Measurements from ENCODE around the gene SYNE1.
"Not testable (repeated sequence)": the region's sequence is repeated elsewhere in the genome, so short reads cannot be mapped to it uniquely, and the experiment has no call there.

SYNE1 gene

DNA sequence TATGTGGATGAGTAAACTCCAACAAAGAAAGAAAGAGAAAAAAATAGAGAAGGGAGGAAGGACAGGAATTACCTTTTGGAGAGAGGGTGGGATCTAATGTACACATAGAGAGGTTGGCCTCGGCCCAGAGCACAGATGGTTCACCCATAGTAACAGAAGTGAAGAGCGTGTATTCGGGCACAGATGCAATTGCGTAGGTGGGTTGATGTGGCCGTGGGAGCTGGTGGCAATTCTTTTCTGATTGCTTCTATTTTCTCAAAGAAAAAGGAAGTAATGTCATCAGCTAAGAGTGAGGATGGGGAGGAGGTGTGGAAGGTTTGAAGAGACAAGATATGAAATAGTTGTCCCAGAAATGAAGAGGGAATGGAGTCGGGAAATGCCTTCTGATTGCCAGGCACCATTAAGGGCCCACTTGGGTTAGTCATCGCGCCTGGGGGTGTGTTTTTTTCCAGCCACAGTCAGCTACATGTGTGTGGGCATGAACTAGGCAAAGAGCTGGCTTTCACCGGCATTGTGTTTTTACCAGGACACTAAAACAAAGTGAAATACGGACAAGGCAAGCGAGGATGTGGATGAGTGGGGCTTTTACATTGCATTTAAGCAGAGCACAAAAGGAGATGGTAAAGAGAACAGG is 158.7 kb downstream of the SYNE1 start:
- DNase-seq: no peak

DNA sequence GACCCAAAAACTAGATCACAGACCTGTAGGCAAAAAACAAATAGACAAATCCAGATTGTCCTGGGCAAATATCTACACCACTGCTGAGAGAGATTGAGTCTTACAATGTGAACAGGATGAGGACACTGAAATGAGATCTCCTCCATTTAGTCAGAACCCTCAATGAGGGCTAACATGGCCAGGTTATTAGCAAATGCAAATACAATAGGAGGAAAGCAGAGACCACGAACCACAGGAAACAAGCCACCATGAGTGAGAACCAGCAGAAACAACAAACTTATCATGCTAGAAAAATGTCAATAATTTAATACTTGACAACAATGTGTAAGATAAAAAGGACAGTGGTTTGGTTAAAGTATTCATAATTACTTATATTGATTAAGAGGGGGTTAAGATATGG is 162.8 kb downstream of the SYNE1 start:
- no peak for DNase-seq

DNA sequence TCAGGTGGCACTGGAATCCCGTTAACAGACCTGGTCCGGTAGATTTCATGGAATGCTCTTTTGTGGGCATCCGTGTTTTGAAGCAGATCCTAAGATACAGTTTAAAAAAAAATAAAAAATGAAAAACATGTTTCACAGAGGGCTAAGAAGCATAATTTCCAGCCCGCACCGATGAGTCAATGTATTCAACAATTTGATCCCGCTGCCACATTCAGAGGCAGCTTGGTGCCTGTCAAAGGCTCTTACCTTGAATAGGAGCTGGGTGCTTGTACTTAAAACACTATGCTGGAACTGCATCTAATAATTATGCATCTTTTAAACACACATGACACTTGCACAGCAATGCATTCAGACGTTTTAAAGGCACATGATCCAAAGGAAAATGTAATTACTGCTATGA is 164.8 kb downstream of the SYNE1 start:
- no peak for DNase-seq

DNA sequence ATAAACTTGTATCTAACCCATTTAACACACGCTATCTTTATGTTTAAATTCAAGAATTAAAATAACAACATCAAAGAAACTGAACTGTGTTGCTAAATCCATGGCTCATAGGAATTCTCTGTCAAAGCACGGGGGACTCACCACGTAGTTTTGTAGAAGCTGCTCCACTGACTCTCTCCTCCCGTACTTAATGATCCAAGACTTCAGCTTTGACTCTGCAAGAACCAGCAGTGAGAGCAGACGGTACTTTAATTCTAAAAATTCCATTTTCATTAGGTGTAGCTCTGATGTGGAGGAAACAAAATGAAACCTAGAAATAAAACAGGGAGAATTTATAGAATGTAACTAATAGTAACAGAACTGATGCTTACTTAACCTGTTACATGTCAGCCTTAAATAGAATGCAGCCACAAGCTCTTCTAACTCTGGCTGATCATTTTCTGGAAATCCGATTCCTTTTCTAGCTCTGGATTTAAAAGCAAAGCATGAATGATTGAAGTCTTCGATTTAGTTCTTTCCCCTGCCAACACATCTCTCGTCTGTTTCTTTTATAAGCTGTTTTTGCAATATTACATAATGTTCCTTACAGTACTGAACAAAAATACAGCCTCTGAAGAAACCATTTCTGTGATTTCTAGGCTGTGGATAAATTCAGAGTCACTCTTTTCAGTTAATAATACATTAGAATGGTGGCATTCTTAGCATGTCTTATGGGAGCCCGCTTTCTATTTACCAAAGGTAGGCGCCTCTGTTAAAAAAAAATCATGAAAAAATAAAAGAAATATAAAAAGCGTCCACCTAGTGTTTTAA is 165.5 kb downstream of the SYNE1 start:
- DNase-seq: no peak

DNA sequence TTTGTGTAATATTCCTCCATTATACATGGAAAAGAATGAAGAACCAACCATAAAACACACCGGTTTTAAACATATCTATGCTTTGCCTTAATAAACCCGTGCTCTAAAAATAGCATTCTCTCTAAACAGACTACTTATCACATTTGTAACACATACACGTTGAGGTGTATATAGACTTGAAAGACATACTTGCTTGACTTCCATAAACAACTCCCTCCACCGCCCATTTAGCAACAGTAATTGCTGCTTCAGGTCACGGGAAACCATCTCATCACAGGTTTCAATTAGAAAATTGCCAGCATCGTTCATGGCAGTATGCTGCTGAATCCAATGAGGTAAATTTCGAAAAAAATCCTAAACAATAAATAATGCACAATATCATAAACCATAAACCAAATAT is 174.0 kb downstream of the SYNE1 start:
- no peak for DNase-seq

DNA sequence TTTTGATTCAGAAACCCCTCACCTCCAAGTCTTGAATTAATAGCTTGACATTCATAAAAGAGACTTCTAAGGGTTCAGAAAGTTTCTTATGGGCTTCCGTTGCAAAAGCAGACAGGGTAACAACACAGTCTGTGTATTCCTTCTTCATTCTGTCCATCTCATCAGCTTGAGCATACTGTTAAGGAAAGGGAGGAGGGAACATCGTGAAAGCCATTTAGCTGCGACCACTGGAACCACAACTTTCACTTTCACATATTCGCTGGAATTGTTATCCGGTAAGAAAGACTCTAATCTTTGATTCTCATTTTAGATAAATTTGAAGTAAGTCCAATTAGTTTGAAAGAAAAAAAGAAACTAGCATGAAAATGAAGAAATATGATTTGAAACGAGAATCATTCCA is 174.4 kb downstream of the SYNE1 start:
- DNase-seq: no peak

DNA sequence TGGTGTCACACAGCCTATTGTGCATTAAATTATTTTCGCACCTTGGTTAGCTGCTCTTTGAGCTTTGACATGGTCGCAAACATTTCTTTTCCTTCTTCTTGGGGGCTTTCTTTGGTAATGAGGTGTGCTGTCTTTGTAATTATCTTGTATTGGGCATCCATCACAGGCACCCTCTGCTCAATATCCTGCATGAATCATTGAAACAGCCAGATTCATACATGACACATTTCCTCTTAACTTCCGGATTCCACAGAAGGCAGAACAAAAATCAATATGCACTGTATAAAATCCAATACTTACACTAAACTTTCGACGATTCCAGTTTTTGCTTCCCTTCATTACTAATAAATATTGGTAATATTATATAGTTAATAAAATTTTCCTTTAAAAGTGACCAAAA is 175.6 kb downstream of the SYNE1 start:
- no peak for DNase-seq

DNA sequence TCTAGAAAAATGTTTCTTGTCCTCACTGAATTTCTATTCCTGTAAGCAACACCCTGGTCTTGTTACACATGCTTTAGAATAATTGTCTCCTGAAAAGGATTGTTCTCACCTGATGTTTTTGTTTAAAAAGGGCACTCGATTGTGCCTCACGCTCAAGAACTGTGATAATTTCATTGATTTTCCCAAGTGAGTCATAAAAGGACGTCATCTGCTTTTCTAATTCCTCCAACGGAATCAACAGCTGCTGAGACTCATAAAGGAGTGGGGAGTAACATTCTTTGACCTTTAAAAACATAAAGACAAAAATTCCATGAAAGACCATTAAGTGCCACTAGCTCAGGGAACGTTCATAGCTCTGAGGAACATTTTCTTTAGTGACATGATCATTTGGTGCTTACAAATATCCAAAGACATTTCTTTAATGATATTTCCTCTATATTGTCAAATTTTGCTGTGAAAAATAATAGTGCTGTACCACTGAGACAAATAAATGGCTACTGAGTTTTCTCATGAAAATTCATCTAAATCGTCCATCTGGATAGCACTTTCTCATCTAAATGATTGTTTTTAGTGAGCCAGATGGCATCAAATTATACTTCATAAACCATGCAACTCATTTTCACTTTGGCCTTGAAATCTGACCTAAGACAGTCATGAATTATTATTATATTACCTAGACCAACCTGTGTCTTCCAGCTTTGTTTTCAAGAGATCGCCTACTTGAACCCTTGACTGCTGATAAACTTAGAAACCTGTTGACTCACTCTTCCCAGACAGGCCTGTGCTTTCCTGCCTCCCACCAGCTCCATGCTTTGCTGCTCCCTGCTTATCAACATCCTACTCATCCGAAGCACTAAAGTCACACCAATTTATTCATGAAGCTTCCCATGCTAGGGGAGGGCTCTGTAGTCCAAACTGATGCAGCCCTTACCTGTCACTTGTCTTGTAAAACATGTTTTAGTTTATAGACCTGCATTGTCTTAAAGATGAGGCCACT is 178.2 kb downstream of the SYNE1 start:
- no peak for DNase-seq

DNA sequence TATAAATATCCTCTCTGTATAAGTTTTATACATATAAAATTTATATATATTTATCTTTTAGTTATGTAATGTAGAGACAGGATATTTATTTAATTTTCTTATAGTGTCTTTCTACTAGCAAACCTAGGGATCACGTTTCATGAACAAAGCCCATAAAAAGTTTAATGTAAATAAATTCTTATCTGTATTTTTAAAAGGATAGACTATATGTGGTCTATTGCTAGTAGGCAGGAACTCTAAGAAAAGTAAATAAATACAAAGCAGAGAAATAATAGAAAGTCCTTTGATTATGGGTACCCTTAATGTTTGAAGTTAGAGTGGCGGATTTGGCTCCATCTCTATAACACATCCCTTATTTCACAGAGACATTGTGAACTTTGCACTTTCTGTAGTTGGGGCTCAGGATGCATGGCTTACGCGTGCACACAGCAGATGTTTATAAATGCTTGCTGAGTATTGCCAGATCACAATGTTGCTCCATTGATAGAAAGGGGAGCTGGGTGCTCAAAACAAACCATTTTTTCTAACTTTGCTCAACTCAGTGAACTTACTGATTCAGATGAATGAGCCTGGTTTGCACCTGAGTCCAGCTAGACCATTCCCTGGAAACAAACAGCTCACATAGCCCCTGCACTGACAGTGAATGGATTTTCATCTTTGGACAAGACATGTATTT is 179.1 kb downstream of the SYNE1 start:
- DNase-seq: no peak

DNA sequence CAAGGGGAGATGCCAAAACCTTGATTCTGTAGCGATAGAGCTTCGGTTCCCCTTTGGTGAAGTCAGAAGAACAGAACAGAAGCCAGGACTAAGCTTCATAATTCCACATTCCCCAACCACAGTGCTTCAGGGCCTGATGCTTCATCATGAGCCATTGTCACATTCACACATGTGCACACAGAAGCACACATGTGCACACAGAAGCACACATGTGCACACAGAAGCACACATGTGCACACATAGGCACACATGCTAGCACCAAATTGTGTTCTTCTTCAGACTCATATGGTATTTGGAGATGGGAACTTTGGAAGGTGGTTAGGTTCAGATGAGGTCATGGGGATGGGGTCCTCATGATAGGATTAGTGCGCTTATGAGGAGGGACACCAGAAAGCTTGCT is 183.2 kb downstream of the SYNE1 start:
- no peak for DNase-seq

DNA sequence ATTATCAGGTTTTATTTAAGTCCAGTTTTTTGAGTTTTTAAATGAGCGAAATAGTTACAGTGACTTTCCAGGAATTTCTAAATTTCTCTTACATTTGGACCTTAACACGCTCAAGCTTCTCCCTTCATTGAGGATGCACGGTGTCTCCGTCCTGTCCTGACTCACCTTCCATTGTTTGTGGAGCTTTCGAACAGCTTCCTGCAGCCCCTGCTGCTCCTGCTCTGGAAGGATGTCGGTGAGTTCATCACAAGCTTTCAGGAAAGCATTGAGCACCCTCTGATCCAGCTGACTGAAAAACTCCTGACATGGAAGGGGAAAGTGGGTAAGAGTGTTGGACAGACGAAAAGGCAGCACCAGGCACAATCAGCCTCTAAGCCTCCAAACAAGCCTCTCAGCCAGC is 183.7 kb downstream of the SYNE1 start:
- no peak for DNase-seq

DNA sequence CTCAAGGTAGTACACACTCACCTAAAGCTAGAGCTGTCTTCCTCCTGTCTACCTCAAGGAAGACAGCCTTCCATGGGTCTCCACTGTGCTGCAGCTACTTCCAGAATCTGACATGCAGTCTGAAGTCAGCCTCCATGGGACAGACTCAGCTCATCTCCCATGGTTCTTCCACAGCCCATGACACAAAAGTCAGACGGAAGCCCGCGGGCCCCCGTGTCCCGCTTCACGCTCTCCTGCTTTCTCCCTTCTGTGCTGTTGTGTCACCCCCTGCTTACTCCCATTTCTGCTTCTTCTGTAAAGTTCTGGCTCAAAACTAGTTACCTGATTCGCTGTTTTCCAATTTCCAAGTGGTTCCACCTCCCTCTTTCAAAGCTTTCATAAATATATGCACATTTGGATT is 184.5 kb downstream of the SYNE1 start:
- no peak for DNase-seq

DNA sequence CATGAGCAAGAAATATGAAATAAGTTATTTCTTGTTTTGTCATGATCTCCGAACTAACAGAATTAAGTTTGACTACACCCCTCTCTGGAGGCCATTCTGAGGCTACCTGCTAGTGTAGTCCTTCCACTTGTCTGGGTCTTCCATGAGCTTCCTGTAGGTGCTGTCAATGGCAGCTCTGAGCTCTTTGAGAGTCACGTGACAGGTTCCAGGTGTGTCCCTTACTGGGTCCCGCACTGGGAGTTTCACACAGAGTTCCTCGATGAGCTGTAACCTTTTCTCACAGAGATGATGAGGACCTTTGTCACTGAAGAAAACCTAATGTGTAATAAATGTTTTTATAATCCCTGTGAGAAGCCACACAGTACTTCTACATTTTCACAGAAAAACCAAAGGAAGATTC is 186.6 kb downstream of the SYNE1 start:
- no peak for DNase-seq

DNA sequence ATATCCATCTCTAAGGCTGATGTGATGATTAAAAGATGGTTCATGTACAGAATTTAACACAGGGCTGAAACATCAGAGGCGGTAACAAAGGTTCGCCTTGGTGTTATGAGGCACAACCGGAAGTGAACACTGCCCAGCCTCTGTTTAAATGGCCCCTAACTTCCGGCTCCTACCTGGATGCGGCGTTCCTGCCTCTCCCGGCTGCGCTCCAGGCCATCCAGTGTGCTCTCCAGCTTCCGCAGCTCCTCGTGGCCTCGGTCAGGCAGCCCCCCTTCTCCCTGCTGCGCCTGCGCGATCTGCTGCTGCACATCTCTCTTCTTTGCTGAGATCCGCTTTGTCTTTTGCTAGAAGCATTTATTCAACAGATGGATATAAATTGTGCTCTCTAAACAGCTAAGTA is 195.3 kb downstream of the SYNE1 start:
- DNase-seq: no peak

DNA sequence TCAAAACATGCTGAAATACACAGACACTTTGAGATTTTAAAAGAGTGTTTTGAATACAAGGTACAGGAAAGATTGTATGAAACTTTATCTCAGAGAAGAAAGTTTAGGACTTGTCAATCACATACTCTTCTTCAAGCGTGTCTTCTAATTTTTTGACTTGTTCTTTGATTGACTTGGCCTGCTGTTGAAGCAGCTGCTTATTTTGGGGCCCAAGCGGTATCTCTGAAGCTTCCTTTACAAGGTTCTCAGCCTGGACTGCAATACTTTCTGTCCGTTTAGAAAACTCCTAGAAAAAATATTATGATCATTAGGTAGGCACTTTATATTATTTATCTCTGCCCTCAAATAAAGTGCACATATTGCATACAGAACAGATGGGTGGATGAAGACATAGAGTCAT is 201.3 kb downstream of the SYNE1 start:
- DNase-seq: no peak

DNA sequence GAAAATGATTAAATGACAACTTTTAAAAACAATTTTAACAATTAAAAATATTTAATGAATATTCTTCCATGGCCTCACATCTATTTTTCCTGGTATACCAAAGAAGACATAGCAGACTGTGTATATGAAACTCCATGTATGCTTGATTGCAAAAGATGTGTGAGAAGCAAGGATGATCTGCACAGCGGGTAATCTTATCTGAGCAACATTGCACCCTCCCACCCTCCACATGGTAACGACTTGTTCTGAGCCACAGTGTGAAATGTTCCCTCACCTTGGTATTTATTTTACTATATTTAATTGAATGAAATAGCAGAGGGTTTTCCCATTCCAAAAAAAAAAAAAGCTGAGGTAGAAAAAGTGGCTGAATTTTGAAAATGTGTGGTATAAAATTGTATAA is 204.4 kb downstream of the SYNE1 start:
- DNase-seq: no peak

DNA sequence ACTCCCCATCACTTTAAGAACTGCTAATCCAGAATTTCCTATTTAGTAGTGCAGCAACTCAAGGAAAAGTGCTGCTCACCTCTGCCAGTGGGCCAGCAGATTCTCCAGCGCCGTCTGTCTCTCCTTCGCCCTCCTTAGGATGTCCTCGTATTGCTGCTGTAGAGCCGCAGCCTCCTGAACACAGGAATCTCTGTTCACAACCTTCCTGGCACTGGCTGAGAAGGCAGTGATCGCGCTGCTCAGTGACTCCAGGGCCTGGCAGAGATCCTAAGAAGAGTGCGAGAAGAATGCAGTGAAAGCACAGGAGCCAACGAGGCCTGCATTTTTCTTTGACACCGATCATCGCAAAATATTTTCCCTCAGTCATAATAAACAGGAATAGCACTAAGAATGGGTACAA is 209.0 kb downstream of the SYNE1 start:
- DNase-seq: no peak

DNA sequence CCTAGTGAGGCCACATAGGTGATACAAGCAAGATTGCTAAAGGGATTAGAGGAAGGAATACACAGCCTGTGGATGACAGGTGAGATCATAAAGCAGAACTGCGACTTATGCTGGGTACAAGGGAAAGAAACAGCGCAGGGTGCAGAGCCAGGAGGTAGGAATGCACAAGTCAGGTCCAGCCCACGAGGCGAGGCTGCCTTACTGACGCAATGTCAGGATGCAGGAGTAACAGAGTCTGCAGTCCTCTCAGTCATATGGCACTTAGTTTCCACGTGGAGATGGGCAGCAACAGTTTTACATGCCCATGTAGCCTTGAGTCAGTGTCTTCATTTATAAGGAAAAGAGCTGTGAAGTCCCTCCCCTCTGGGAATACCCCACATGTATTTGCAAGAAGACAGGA is 210.9 kb downstream of the SYNE1 start:
- DNase-seq: no peak

DNA sequence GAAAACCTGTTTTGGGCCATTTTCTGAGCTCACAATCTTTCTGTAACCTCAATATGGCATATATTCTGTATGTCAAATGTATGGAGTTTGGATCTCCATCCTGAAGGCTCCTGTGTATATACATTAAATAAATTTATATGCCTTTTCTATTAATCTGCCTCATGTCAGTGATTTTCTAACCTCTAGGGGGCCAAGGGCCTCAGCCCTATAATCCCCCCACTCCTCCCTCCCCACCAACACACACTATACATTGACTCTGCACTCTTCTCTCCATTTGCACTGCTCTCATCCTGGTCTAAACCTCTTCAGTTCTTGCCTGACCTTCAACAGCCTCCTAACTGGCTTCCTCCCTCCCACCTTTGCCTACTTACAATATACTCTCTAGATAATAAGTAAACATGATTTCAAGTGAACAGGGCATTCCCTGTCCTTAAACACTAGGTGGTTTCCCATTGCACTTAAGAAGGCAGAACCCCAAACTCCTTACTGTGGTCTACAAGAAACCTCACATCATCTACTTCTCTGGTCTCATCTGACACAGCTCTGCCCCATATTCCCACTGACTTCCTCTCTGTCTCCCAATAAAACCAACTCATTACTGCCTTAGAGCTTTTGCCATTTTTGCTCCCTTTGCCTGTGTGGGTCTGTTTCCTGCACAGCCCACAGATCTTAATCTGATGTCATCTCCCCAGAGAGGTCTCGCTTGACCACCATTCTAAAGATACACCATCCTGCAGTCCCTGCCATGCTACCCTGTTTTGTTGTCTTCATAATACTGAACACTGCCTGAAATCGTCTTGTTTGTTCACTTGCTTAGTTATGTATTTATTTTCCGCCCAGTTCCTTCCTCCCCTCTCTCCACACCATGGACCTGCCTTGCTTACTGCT is 213.7 kb downstream of the SYNE1 start:
- no peak for DNase-seq

DNA sequence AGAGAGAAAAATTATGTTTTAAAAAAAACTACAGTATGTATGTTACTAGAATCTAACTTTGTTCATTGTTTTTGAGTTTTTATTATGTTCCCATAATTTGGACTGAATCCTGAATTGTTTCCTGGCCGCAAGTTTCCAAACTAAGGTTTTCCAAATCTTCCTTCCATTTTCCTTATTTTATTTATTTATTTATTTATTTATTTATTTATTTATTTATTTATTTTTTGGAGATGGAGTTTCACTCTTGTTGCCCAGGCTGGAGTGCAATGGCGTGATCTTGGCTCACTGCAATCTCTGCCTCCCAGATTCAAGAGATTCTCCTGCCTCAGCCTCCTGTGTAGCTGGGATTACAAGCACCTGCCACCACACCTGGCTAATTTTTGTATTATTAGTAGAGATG is 215.7 kb downstream of the SYNE1 start:
- not testable (repeated sequence) for DNase-seq

DNA sequence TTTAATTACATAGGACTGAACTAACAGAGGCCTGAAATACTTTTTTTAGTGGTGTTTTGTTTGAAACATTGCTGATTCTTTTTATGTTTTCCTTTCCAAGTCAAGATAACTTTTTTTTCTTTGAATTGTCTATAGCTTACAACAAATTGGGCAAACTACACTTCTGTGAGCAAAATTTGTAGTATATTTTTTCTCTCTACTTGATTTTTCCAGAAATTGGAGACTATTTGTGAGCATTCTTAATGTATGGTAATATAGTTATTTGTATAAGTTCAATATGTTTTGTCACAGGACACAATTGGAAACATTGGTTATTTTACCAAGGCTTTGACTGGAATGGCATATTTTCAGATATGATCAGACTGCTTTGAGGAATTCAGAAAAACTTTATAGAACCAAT is 216.5 kb downstream of the SYNE1 start:
- DNase-seq: no peak

DNA sequence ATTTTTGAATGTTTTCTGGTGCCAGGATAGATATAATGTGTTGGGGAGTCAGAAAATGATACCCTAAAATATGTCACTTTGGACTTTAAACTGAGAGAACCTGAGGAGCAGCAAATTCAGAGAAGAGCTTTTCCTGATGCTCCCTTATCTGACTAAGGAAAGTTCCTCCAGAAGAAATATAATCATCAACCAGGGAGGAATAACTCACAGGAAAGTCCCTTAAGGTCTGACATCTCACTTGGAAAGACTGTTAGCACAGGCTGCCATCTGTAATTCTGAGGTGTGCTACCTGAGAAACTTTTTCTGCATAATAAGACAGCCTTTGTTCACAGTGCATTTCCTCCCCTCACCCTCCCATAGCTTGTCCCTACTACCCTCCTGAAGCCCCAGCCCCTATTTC is 218.6 kb downstream of the SYNE1 start:
- no peak for DNase-seq

Data from NCI-H1436 treated with DMSO at 0.1 percent for 48 hours (cell line).